ENCODE measurements around the gene TMEM181. TPM values are rescaled to one million over a fixed set of nuclear protein-coding genes. Genes with fewer than 3 reads are reported as not detected.

Gene TMEM181
- total RNA-seq, 2 experiments from 2014 or later, result 14.8 to 16.3 TPM

Other genes with a start within 250 kb of the TMEM181 start
- gene TULP4, start 247.6 kb upstream of the TMEM181 start, total RNA-seq, result 10 to 100 TPM; 25.5 to 27.0 TPM
- 100 to 1,000 TPM in 1 of 2 experiments, 10 to 100 TPM in 1; 90.6 to 100 TPM for gene DYNLT1, start 84.7 kb downstream of the TMEM181 start, total RNA-seq
- gene SYTL3, start 90.0 kb downstream of the TMEM181 start, total RNA-seq, result 100 to 1,000 TPM; 119 to 124 TPM

Data from activated CD8-positive, alpha-beta memory T cell treated with anti-CD3 and anti-CD28 coated beads for 36 hours (primary cell).